ENCODE measurements around the gene SLC16A14.
A peak's percentile ranks its signal among the peaks of the same experiment; 100 is the strongest.

Gene SLC16A14

GRCh38 chr2:230085201-230085600, 16.5 kb upstream of the SLC16A14 start:
- Histone ChIP-seq H3K4me3 (ENCODE audit: low read depth, low read length) (no peak overlapping the region), H3K27me3 (replicated peaks) (no peaks in the 10 kb centered on the region), H3K36me3 (replicated peaks) (no peaks in the 10 kb centered on the region), H3K27ac (no peak overlapping the region)
- in situ Hi-C loops (cut with HindIII; ENCODE audit: low pct_ligation_motif_present, low sequenced_read_pairs) = no loop called here
- TF ChIP-seq CTCF (IDR thresholded peaks at IDR 0.05; ENCODE audit: low read depth, low read length, missing control alignments) = no peak
- DNase-seq = no peak

- no peak for DNase-seq
- H3K27me3 ChIP-seq (replicated peaks) = no peaks in the 10 kb centered on the region
- H3K36me3 ChIP-seq (replicated peaks) = no peaks in the 10 kb centered on the region
- in situ Hi-C loops (cut with HindIII; ENCODE audit: low pct_ligation_motif_present, low sequenced_read_pairs) = no loop called here
- no peak for TF ChIP-seq CTCF (IDR thresholded peaks at IDR 0.05; ENCODE audit: low read depth, low read length, missing control alignments)
- no peak overlapping the region for H3K27ac ChIP-seq
- no peak overlapping the region for H3K4me3 ChIP-seq (ENCODE audit: low read depth, low read length)
Observed at GRCh38 chr2:230077851-230078547, 9.3 kb upstream of the SLC16A14 start.

- Histone ChIP-seq H3K27me3 (replicated peaks) (no peaks in the 10 kb centered on the region), H3K27ac (no peak overlapping the region), H3K36me3 (replicated peaks) (no peaks in the 10 kb centered on the region), H3K4me3 (ENCODE audit: low read depth, low read length) (no peak overlapping the region)
- in situ Hi-C loops (cut with HindIII; ENCODE audit: low pct_ligation_motif_present, low sequenced_read_pairs) = no loop called here
- no peak for TF ChIP-seq CTCF (IDR thresholded peaks at IDR 0.05; ENCODE audit: low read depth, low read length, missing control alignments)
- no peak for DNase-seq
Observed at GRCh38 chr2:230076819-230077218, 8.1 kb upstream of the SLC16A14 start.

GRCh38 chr2:230075988-230076631, 7.4 kb upstream of the SLC16A14 start:
- TF ChIP-seq CTCF (IDR thresholded peaks at IDR 0.05; ENCODE audit: low read depth, low read length, missing control alignments) = peak; percentile 21
- in situ Hi-C loops (cut with HindIII; ENCODE audit: low pct_ligation_motif_present, low sequenced_read_pairs) = no loop called here
- DNase-seq = no peak
- no peak overlapping the region for H3K4me3 ChIP-seq (ENCODE audit: low read depth, low read length)
- no peak overlapping the region for H3K27ac ChIP-seq
- no peaks in the 10 kb centered on the region for H3K27me3 ChIP-seq (replicated peaks)
- H3K36me3 ChIP-seq (replicated peaks) = no peaks in the 10 kb centered on the region

- TF ChIP-seq CTCF (IDR thresholded peaks at IDR 0.05; ENCODE audit: low read depth, low read length, missing control alignments) = no peak
- Histone ChIP-seq H3K4me3 (ENCODE audit: low read depth, low read length) (no peak overlapping the region), H3K36me3 (replicated peaks) (no peaks in the 10 kb centered on the region), H3K27ac (no peak overlapping the region), H3K27me3 (replicated peaks) (no peaks in the 10 kb centered on the region)
- DNase-seq = no peak
- in situ Hi-C loops (cut with HindIII; ENCODE audit: low pct_ligation_motif_present, low sequenced_read_pairs) = no loop called here
Observed at GRCh38 chr2:230071421-230071820, 2.7 kb upstream of the SLC16A14 start.

Data from brain microvascular endothelial cell (primary cell).